Thyroid gland (tissue), 4 donors: Measurements from ENCODE around the gene COL23A1. TPM values are rescaled to one million over a fixed set of nuclear protein-coding genes. Genes with fewer than 3 reads are reported as not detected.

ENCODE experiments used
- DNase-seq, 2 donors: peaks; one replicate each; pipeline ENCODE4 v3.0.0-alpha.2; 2019
- H3K27ac ChIP-seq, 3 donors: fragments of 200-600 bp; sonication (generic); 1 replicate in 2 of 3; 2 replicates in 1 of 3; pipeline ENCODE4 v1.5.1; 2016 to 2019; ENCODE audit warnings: mild to moderate bottlenecking in 1 of 3, moderate library complexity in 1 of 3
- H3K27me3 ChIP-seq: fragments of 200-600 bp; sonication (generic); one replicate; pipeline ENCODE4 v1.5.1; 2019
- H3K36me3 ChIP-seq, 2 donors: fragments of 200-600 bp; sonication (generic); one replicate each; pipeline ENCODE4 v1.5.1; 2016 to 2019
- H3K4me1 ChIP-seq, 2 donors: fragments of 200-600 bp; sonication (generic); one replicate each; pipeline ENCODE4 v1.5.1; 2017 to 2019
- H3K4me3 ChIP-seq, 3 donors: fragments of 200-600 bp; sonication (generic); replicated peaks in 1 of 3; 1 replicate in 2 of 3; 2 replicates in 1 of 3; pipeline ENCODE4 v1.5.1; 2016; ENCODE audit warnings: mild to moderate bottlenecking in 1 of 3
- H3K9me3 ChIP-seq: fragments of 200-600 bp; sonication (generic); one replicate; pipeline ENCODE4 v1.5.1; 2017
- CTCF ChIP-seq, 6 experiments: fragments of 200-600 bp in 3 of 6; fragments of 450-650 bp in 3 of 6; sonication (generic) in 3 of 6; IDR thresholded peaks; one replicate each; pipeline ENCODE4 v1.5.1; 2016 to 2019; ENCODE audit warnings: antibody characterized with exemption in 6 of 6, mild to moderate bottlenecking in 2 of 6, inconsistent platforms in 1 of 6, moderate library complexity in 1 of 6
- POLR2A ChIP-seq, 2 donors: fragments of 450-650 bp; IDR thresholded peaks; one replicate each; pipeline ENCODE4 v1.6.1; 2017; ENCODE audit warnings: antibody characterized with exemption in 2 of 2, mild to moderate bottlenecking in 2 of 2, moderate library complexity in 1 of 2
- WGBS, 2 donors: methylation state at CpG; one replicate each; pipeline ENCODE4 v1.1.5; 2017; 5-methylcytosine and 5-hydroxymethylcytosine counted together
- intact Hi-C: fragments of 100-400 bp; cut with DNase I; formaldehyde crosslinking; loops from one replicate; pipeline ENCODE4 v1.15.1; 2023
- total RNA-seq, 4 donors: library from RNA; depleted of rRNA; stranded (reverse); fragments of >200 nt; gene quantifications; one replicate each; pipeline ENCODE4 v1.2.3, GENCODE V29; 2016

COL23A1 gene
- total RNA-seq, 4 donors from 2014 or later: 76.6 to 108 (median 95.7) TPM

GRCh38 chr5:178581621-178582020, 8.6 kb downstream of the COL23A1 start:
- WGBS, 2 donors: 86 to 92% methylated on average over 3 of the region's 3 CpGs
- TF ChIP-seq CTCF (IDR thresholded peaks at IDR 0.05): no peak
- no peak for TF ChIP-seq POLR2A (IDR thresholded peaks at IDR 0.05)
- H3K9me3 ChIP-seq: no peaks in the 10 kb centered on the region
- H3K4me3 ChIP-seq: no peak overlapping the region
- no peaks in the 10 kb centered on the region for H3K27me3 ChIP-seq
- DNase-seq: no peak
- no peaks in the 10 kb centered on the region for H3K36me3 ChIP-seq
- H3K27ac ChIP-seq: no peak overlapping the region
- peaks cover 6 to 13% of the 10 kb centered on the region in 2 donors for H3K4me1 ChIP-seq
- intact Hi-C loops: no loop called here

- DNase-seq: no peak
- WGBS, 2 donors: 87 to 90% methylated on average over 15 of the region's 15 CpGs
- TF ChIP-seq POLR2A (IDR thresholded peaks at IDR 0.05) (no peak), CTCF (IDR thresholded peaks at IDR 0.05) (no peak)
These were observed 9.8 kb downstream of the COL23A1 start for GRCh38 chr5:178580271-178580955.

GRCh38 chr5:178577944-178578343, 12.2 kb downstream of the COL23A1 start:
- H3K36me3 ChIP-seq: no peaks in the 10 kb centered on the region
- no peak overlapping the region for H3K4me3 ChIP-seq
- no peaks in the 10 kb centered on the region for H3K27me3 ChIP-seq
- 90 to 97% methylated on average over 7 of the region's 7 CpGs for WGBS, 2 donors
- intact Hi-C loops: no loop called here
- DNase-seq: no peak
- no peak overlapping the region for H3K27ac ChIP-seq
- H3K9me3 ChIP-seq: no peaks in the 10 kb centered on the region
- peaks cover 0 to 9% of the 10 kb centered on the region in 2 donors for H3K4me1 ChIP-seq
- TF ChIP-seq CTCF (IDR thresholded peaks at IDR 0.05): no peak
- TF ChIP-seq POLR2A (IDR thresholded peaks at IDR 0.05): no peak

More at GRCh38 chr5:178580271-178580955, 9.8 kb downstream of the COL23A1 start:
- Histone ChIP-seq H3K27me3 (no peaks in the 10 kb centered on the region), H3K9me3 (no peaks in the 10 kb centered on the region), H3K4me1 (peaks cover 0 to 9% of the 10 kb centered on the region in 2 donors), H3K4me3 (no peak overlapping the region), H3K27ac (no peak overlapping the region), H3K36me3 (no peaks in the 10 kb centered on the region)
- intact Hi-C loops: no loop called here

GRCh38 chr5:178577376-178577839, 12.8 kb downstream of the COL23A1 start:
- Histone ChIP-seq H3K36me3 (no peaks in the 10 kb centered on the region), H3K4me1 (peaks cover 0 to 9% of the 10 kb centered on the region in 2 donors), H3K27me3 (no peaks in the 10 kb centered on the region), H3K27ac (peak overlapping the region in 1 of 3 donors; percentile 33), H3K9me3 (no peaks in the 10 kb centered on the region), H3K4me3 (no peak overlapping the region)
- no peak for DNase-seq
- intact Hi-C loops: no loop called here
- TF ChIP-seq CTCF (IDR thresholded peaks at IDR 0.05) (no peak), POLR2A (IDR thresholded peaks at IDR 0.05) (no peak)
- 74 to 78% methylated on average over 18 to 21 of the region's 31 CpGs for WGBS, 2 donors

GRCh38 chr5:178576591-178577351, 13.4 kb downstream of the COL23A1 start:
- 62 to 70% methylated on average over 6 to 14 of the region's 92 CpGs for WGBS, 2 donors
- DNase-seq: peak in 1 of 2 donors; percentile 25

More at GRCh38 chr5:178576591-178577351, 13.4 kb downstream of the COL23A1 start:
- peak overlapping the region in 1 of 3 donors; percentile 33 for H3K27ac ChIP-seq
- no peaks in the 10 kb centered on the region for H3K36me3 ChIP-seq
- H3K9me3 ChIP-seq: no peaks in the 10 kb centered on the region
- TF ChIP-seq POLR2A (IDR thresholded peaks at IDR 0.05) (no peak), CTCF (IDR thresholded peaks at IDR 0.05) (no peak)
- peak overlapping the region in 1 of 3 donors; percentile 14 for H3K4me3 ChIP-seq
- no peaks in the 10 kb centered on the region for H3K27me3 ChIP-seq
- intact Hi-C loops: no loop called here
- H3K4me1 ChIP-seq: peaks cover 0 to 9% of the 10 kb centered on the region in 2 donors
